Cardiac muscle cell (in vitro differentiated cells and primary cell): ENCODE measurements around the gene PCP2. TPM values are rescaled to one million over a fixed set of nuclear protein-coding genes. Genes with fewer than 3 reads are reported as not detected.

Experiments
- DNase-seq, 2 donors: peaks; one replicate each; pipeline versions ENCODE4 v3.0.0 to v3.0.0-alpha.2; 2010 to 2017; ENCODE audit warnings: low read depth in 1 of 2, low spot score in 1 of 2
- H3K27ac ChIP-seq: fragments of 200-600 bp; sonication (generic); 2 replicates; pipeline ENCODE4 v1.5.1; 2016
- H3K27me3 ChIP-seq: fragments of 200-600 bp; sonication (generic); 2 replicates; pipeline ENCODE4 v1.6.0; 2016; ENCODE audit warnings: control low read depth
- H3K36me3 ChIP-seq: fragments of 200-600 bp; sonication (generic); 2 replicates; pipeline ENCODE4 v1.5.1; 2016; ENCODE audit warnings: control low read depth
- H3K4me1 ChIP-seq: fragments of 200-600 bp; sonication (generic); 2 replicates; pipeline ENCODE4 v1.8.1; 2017; ENCODE audit warnings: low read depth, mild to moderate bottlenecking, mixed run types
- H3K4me3 ChIP-seq: fragments of 200-600 bp; sonication (generic); 2 replicates; pipeline ENCODE4 v1.5.1; 2016; ENCODE audit warnings: mild to moderate bottlenecking
- H3K9me3 ChIP-seq: fragments of 200-600 bp; sonication (generic); 2 replicates; pipeline ENCODE4 v1.5.1; 2017; ENCODE audit warnings: low read depth, mild to moderate bottlenecking, control low read depth
- CTCF ChIP-seq: IDR thresholded peaks from 2 replicates; pipeline ENCODE4 v1.5.1; 2012; ENCODE audit warnings: low read depth, mild to moderate bottlenecking, low read length
- polyA plus RNA-seq: library from polyadenylated mRNA; unstranded; fragments of >200 nt; fragmentation: Nextera tagmentation; extraction: Ambion mirVana; gene quantifications from 2 replicates; pipeline ENCODE4 v1.2.1, GENCODE V29; 2016
- total RNA-seq: library from RNA; depleted of rRNA; stranded (reverse); fragments of >200 nt; gene quantifications from 2 replicates; pipeline ENCODE4 v1.2.3, GENCODE V29; 2016

Gene PCP2
- total and polyA plus RNA-seq, 2 experiments from 2014 or later, result 0.34 to 0.51 TPM

DNA sequence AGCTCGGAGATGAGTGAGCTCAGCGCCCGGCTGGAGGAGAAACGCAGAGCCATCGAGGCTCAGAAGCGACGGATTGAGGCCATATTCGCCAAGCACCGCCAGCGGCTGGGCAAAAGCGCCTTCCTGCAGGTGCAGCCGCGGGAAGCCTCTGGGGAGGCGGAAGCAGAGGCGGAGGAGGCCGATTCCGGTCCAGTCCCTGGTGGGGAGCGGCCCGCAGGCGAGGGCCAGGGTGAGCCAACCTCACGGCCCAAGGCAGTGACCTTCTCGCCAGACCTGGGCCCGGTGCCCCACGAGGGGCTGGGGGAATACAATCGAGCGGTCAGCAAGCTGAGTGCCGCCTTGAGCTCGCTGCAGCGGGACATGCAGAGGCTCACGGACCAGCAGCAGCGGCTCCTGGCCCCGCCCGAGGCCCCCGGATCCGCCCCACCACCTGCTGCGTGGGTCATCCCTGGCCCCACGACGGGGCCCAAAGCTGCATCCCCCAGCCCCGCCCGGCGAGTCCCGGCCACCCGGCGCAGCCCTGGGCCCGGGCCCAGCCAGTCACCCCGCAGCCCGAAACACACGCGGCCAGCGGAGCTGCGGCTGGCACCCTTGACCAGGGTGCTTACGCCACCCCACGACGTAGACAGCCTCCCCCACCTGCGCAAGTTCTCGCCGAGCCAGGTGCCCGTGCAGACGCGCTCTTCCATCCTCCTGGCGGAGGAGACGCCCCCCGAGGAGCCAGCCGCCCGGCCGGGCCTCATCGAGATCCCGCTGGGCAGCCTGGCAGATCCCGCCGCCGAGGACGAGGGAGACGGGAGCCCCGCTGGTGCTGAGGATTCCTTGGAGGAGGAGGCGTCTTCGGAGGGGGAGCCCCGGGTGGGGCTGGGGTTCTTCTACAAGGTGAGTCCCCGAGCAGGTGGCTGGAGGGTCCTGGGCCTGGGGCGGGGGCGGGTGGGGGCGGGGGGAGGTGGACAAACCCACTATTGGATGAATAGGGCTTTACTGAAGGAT lies 20.9 kb downstream of the PCP2 start:
- TF ChIP-seq CTCF, result no peak

GRCh38 chr19:7611541-7612279 lies 21.8 kb downstream of the PCP2 start:
- no peak for DNase-seq
- Histone ChIP-seq H3K9me3 (no peaks in the 10 kb centered on the region), H3K36me3 (no peaks in the 10 kb centered on the region), H3K27me3 (no peaks in the 10 kb centered on the region), H3K4me3 (no peak overlapping the region), H3K27ac (no peak overlapping the region), H3K4me1 (no peaks in the 10 kb centered on the region)
- TF ChIP-seq CTCF, result no peak

More for the DNA sequence above, 20.9 kb downstream of the PCP2 start:
- Histone ChIP-seq H3K9me3 (no peaks in the 10 kb centered on the region), H3K4me3 (no peak overlapping the region), H3K4me1 (no peaks in the 10 kb centered on the region), H3K27ac (no peak overlapping the region), H3K36me3 (no peaks in the 10 kb centered on the region), H3K27me3 (no peaks in the 10 kb centered on the region)
- DNase-seq, result no peak

DNA sequence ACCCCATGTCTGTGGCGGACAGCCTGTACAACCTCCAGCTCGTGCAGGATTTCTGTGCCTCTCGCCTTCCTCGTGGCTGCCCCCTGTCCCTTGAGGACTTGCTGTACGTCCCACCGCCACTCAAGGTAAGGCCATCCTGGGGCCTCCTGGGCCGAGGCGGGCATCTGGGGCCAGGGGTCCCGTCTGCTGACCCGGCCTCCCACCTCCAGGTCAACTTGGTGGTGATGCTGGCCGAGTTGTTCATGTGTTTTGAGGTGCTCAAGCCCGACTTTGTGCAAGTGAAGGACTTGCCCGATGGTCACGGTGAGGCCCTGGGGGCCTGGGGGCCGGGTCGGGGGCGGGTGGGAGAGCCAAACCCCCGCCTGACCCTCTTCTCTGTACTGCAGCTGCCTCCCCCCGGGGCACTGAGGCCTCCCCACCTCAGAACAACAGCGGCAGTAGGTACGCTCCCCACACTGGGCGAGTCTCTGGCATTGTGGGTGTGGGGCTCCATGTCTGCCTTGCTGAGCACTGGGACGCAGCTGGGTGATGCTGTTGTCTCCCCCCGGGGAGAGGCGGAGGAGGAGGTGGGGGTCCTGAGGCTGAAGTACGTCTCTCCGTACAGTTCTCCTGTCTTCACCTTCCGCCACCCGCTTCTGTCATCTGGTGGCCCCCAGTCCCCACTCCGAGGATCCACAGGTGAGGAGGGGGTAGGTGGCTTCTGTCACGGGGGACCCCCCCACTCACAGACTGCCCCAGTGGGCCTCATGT lies 22.9 kb downstream of the PCP2 start:
- DNase-seq, result no peak
- Histone ChIP-seq H3K27ac (no peak overlapping the region), H3K4me1 (no peaks in the 10 kb centered on the region), H3K36me3 (no peaks in the 10 kb centered on the region), H3K9me3 (no peaks in the 10 kb centered on the region), H3K27me3 (no peaks in the 10 kb centered on the region), H3K4me3 (no peak overlapping the region)
- TF ChIP-seq CTCF, result no peak

- Histone ChIP-seq H3K4me1 (no peaks in the 10 kb centered on the region), H3K27me3 (no peaks in the 10 kb centered on the region), H3K27ac (no peak overlapping the region), H3K9me3 (no peaks in the 10 kb centered on the region), H3K4me3 (no peak overlapping the region), H3K36me3 (no peaks in the 10 kb centered on the region)
- DNase-seq, result no peak
- TF ChIP-seq CTCF, result no peak
Observed at GRCh38 chr19:7607874-7608560, 25.5 kb downstream of the PCP2 start.
